Smooth muscle cell (in vitro differentiated cells): ENCODE data around the gene ANKFN1. TPM values are rescaled to one million over a fixed set of nuclear protein-coding genes. Genes with fewer than 3 reads are reported as not detected.
"Not testable (repeated sequence)": the region's sequence is repeated elsewhere in the genome, so short reads cannot be mapped to it uniquely, and the experiment has no call there.

Source experiments
- DNase-seq: peaks from one replicate; lab custom pipeline; 2025; ENCODE audit not compliant: unreplicated experiment; lab: John Stamatoyannopoulos, UW
- H2AFZ ChIP-seq: fragments of 200-600 bp; sonication (generic); 2 replicates; pipeline ENCODE4 v1.6.0; 2016; ENCODE audit warnings: antibody characterized with exemption, low read depth, mild to moderate bottlenecking
- H3F3A ChIP-seq: fragments of 200-600 bp; sonication (generic); 2 replicates; pipeline ENCODE4 v1.6.0; 2017; ENCODE audit warnings: antibody characterized with exemption, low read depth
- H3K27ac ChIP-seq: fragments of 200-600 bp; sonication (generic); 2 replicates; pipeline ENCODE4 v1.5.1; 2016; ENCODE audit warnings: low read depth, mild to moderate bottlenecking
- H3K27me3 ChIP-seq: fragments of 200-600 bp; sonication (generic); 2 replicates; pipeline ENCODE4 v1.6.1; 2016; ENCODE audit warnings: low read depth, mild to moderate bottlenecking
- H3K36me3 ChIP-seq: fragments of 200-600 bp; sonication (generic); 2 replicates; pipeline ENCODE4 v1.5.1; 2016; ENCODE audit warnings: low read depth
- H3K4me1 ChIP-seq: fragments of 200-600 bp; sonication (generic); 2 replicates; pipeline ENCODE4 v1.5.1; 2016; ENCODE audit warnings: low read depth
- H3K4me2 ChIP-seq: fragments of 200-600 bp; sonication (generic); 2 replicates; pipeline ENCODE4 v1.6.0; 2016; ENCODE audit warnings: mild to moderate bottlenecking
- H3K4me3 ChIP-seq: fragments of 200-600 bp; sonication (generic); 2 replicates; pipeline ENCODE4 v1.5.1; 2016; ENCODE audit warnings: mild to moderate bottlenecking
- H3K79me2 ChIP-seq: fragments of 200-600 bp; sonication (generic); 2 replicates; pipeline ENCODE4 v1.6.0; 2016; ENCODE audit warnings: low read depth, mild to moderate bottlenecking
- H3K9ac ChIP-seq: fragments of 200-600 bp; sonication (generic); 2 replicates; pipeline ENCODE4 v1.6.0; 2016; ENCODE audit warnings: low read depth
- H3K9me3 ChIP-seq: fragments of 200-600 bp; sonication (generic); replicated peaks from 2 replicates; pipeline ENCODE4 v1.5.1; 2016; ENCODE audit warnings: low read depth
- H4K20me1 ChIP-seq: fragments of 200-600 bp; sonication (generic); 2 replicates; pipeline ENCODE4 v1.6.0; 2016; ENCODE audit warnings: low read depth
- CTCF ChIP-seq: fragments of 200-600 bp; sonication (generic); IDR thresholded peaks from 2 replicates; pipeline ENCODE4 v1.5.1; 2017; ENCODE audit warnings: borderline replicate concordance, mild to moderate bottlenecking, antibody characterized with exemption; ENCODE audit not compliant: insufficient read depth, poor library complexity, severe bottlenecking
- WGBS: methylation state at CpG from one replicate; pipeline ENCODE4 v1.1.7; 2016; ENCODE audit warnings: low lambda C conversion rate; 5-methylcytosine and 5-hydroxymethylcytosine counted together
- polyA plus RNA-seq: library from polyadenylated mRNA; unstranded; fragments of >200 nt; fragmentation: Nextera tagmentation; extraction: Ambion mirVana; gene quantifications from 2 replicates; pipeline ENCODE4 v1.2.1, GENCODE V29; 2016
- total RNA-seq: library from RNA; depleted of rRNA; stranded (reverse); fragments of >200 nt; gene quantifications from 2 replicates; pipeline ENCODE4 v1.2.3, GENCODE V29; 2014

ANKFN1 gene
- total and polyA plus RNA-seq, 2 experiments from 2014 or later = 0.24 to 0.45 TPM

DNA sequence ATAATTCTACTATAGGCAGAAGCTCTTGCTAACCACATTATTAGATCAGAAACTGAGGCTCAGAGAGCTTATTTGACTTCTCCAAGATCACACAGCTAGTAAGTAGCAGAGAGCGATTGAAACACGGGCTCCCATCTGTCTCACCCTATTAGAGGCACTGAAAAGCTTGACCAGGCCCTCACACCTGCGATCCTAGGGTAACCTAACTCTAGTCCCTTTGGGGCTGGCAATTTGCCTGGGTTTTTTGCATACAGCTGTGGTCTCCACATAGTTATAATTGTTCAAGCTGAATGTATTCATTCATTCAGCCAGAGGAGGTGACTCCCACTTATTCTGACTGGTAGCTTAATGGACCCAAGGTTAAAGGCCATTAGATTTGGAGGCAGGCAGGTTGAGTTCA is 121.2 kb downstream of the ANKFN1 start:
- H3K27ac ChIP-seq = no peak overlapping the region
- no peaks in the 10 kb centered on the region for H3K79me2 ChIP-seq
- H4K20me1 ChIP-seq = no peaks in the 10 kb centered on the region
- no peaks in the 10 kb centered on the region for H3F3A ChIP-seq
- no peak overlapping the region for H3K4me2 ChIP-seq
- no peak overlapping the region for H3K4me3 ChIP-seq
- no peaks in the 10 kb centered on the region for H3K9me3 ChIP-seq
- no peaks in the 10 kb centered on the region for H3K4me1 ChIP-seq
- no peaks in the 10 kb centered on the region for H3K36me3 ChIP-seq
- H2AFZ ChIP-seq = no peak overlapping the region
- H3K9ac ChIP-seq = no peak overlapping the region
- TF ChIP-seq CTCF = no peak
- DNase-seq = no peak
- H3K27me3 ChIP-seq = no peaks in the 10 kb centered on the region
- WGBS = 96% methylated on average over 3 of the region's 3 CpGs

- DNase-seq = no peak
- Histone ChIP-seq H3K4me1 (no peaks in the 10 kb centered on the region), H2AFZ (no peak overlapping the region), H3K4me2 (no peak overlapping the region), H3K36me3 (no peaks in the 10 kb centered on the region), H4K20me1 (no peaks in the 10 kb centered on the region), H3K9me3 (no peaks in the 10 kb centered on the region), H3F3A (no peaks in the 10 kb centered on the region), H3K4me3 (no peak overlapping the region), H3K27ac (no peak overlapping the region), H3K27me3 (no peaks in the 10 kb centered on the region), H3K79me2 (no peaks in the 10 kb centered on the region), H3K9ac (no peak overlapping the region)
- TF ChIP-seq CTCF = no peak
- WGBS = 90% methylated on average over 4 of the region's 4 CpGs
Observed at GRCh38 chr17:56284482-56284881, 131.2 kb downstream of the ANKFN1 start.

DNA sequence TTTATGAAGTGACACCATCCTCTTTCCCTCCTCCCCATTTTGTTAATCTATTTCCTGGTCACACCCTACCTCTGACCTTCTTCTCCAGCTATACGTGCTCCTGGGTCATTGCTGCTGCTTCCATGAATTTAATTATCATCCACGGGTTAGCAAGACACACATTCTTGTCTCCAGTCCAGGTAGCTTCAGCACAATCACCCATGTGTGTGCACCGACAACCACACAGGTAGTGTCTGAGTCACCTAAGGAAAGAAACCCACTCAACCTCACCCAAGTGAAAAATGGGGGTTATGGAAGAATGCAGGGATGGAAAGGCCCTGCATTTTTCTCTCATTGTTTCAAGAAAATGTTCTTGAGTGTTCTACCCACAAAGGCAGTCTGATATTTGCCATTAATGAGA is 135.5 kb downstream of the ANKFN1 start:
- H3K4me1 ChIP-seq, H3K9me3 ChIP-seq, H3K4me2 ChIP-seq, H3K79me2 ChIP-seq, H3K4me3 ChIP-seq, H3K9ac ChIP-seq, H3K27me3 ChIP-seq, H3K36me3 ChIP-seq, H3K27ac ChIP-seq, H4K20me1 ChIP-seq, H3F3A ChIP-seq, DNase-seq, H2AFZ ChIP-seq: not testable (repeated sequence)
- 99% methylated on average over 3 of the region's 3 CpGs for WGBS

GRCh38 chr17:56289321-56289720 is 136.0 kb downstream of the ANKFN1 start:
- no peak overlapping the region for H3K27ac ChIP-seq
- H2AFZ ChIP-seq = no peak overlapping the region
- H3K4me3 ChIP-seq = no peak overlapping the region
- no peaks in the 10 kb centered on the region for H3K9me3 ChIP-seq
- H3K4me1 ChIP-seq = no peaks in the 10 kb centered on the region
- no peak for TF ChIP-seq CTCF
- no peaks in the 10 kb centered on the region for H3K27me3 ChIP-seq
- no peaks in the 10 kb centered on the region for H3K79me2 ChIP-seq
- 80% methylated on average over 6 of the region's 6 CpGs for WGBS
- no peak for DNase-seq
- no peak overlapping the region for H3K4me2 ChIP-seq
- H3F3A ChIP-seq = no peaks in the 10 kb centered on the region
- H3K9ac ChIP-seq = no peak overlapping the region
- no peaks in the 10 kb centered on the region for H3K36me3 ChIP-seq
- no peaks in the 10 kb centered on the region for H4K20me1 ChIP-seq
